Astrocyte (in vitro differentiated cells and primary cell): Measurements from ENCODE around the gene CCNI.

Source experiments
- EZH2 ChIP-seq: IDR thresholded peaks from 2 replicates; pipeline ENCODE4 v1.6.1; 2012; ENCODE audit warnings: mild to moderate bottlenecking, low read length, inconsistent platforms; ENCODE audit not compliant: insufficient read depth
- TF ChIP-seq, protein P1 (sequence below): IDR thresholded peaks from 2 replicates; pipeline ENCODE4 v1.5.1; 2011; ENCODE audit warnings: low read depth, mild to moderate bottlenecking, inconsistent platforms, low read length, moderate library complexity; ENCODE audit not compliant: insufficient read depth

DNA sequence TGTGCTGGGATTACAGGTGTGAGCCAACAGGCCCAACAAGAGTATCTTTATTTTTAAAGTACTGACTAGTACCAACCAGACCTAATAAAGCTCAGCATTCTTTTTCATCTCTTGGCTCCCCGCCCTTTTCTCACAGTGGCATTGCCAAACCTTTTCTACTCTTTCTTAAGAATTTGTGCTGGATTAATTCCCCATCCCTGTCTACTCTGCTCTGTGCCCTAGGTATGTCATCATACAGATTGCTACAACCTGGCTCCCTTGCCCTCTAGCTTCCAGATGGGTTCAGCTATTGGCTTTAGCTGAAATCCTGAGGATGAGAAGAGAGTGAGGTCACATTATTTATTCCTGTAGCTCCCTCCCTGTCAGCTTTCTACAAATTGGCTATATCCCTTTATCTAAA is 34.9 kb upstream of the CCNI start:
- TF ChIP-seq EZH2: no peak
- TF ChIP-seq, protein P1, sequence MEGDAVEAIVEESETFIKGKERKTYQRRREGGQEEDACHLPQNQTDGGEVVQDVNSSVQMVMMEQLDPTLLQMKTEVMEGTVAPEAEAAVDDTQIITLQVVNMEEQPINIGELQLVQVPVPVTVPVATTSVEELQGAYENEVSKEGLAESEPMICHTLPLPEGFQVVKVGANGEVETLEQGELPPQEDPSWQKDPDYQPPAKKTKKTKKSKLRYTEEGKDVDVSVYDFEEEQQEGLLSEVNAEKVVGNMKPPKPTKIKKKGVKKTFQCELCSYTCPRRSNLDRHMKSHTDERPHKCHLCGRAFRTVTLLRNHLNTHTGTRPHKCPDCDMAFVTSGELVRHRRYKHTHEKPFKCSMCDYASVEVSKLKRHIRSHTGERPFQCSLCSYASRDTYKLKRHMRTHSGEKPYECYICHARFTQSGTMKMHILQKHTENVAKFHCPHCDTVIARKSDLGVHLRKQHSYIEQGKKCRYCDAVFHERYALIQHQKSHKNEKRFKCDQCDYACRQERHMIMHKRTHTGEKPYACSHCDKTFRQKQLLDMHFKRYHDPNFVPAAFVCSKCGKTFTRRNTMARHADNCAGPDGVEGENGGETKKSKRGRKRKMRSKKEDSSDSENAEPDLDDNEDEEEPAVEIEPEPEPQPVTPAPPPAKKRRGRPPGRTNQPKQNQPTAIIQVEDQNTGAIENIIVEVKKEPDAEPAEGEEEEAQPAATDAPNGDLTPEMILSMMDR: no peak
